SJCRH30 (cell line): Measurements from ENCODE around the gene HIP1R. TPM values are rescaled to one million over a fixed set of nuclear protein-coding genes. Genes with fewer than 3 reads are reported as not detected.

ENCODE experiments used
- DNase-seq, 2 experiments: peaks; one replicate each; pipeline ENCODE4 v3.0.0-alpha.2; 2015 to 2020
- H3K27ac ChIP-seq: fragments of 250-450 bp; sonication (Bioruptor Pico); 2 replicates; pipeline ENCODE4 v1.5.1; 2020; ENCODE audit warnings: mild to moderate bottlenecking, moderate library complexity
- H3K27me3 ChIP-seq: fragments of 250-450 bp; sonication (Bioruptor Pico); 2 replicates; pipeline ENCODE4 v1.5.1; 2020; ENCODE audit warnings: mild to moderate bottlenecking, moderate library complexity
- H3K36me3 ChIP-seq: fragments of 250-450 bp; sonication (Bioruptor Pico); 2 replicates; pipeline ENCODE4 v1.5.1; 2020; ENCODE audit warnings: mild to moderate bottlenecking, moderate library complexity
- H3K4me1 ChIP-seq: fragments of 250-450 bp; sonication (Bioruptor Pico); 2 replicates; pipeline ENCODE4 v1.5.1; 2020; ENCODE audit warnings: mild to moderate bottlenecking, moderate library complexity
- H3K4me3 ChIP-seq: fragments of 250-450 bp; sonication (Bioruptor Pico); 2 replicates; pipeline ENCODE4 v1.5.1; 2020; ENCODE audit warnings: mild to moderate bottlenecking, moderate library complexity
- H3K9me3 ChIP-seq: fragments of 250-450 bp; sonication (Bioruptor Pico); replicated peaks from 2 replicates; pipeline ENCODE4 v1.5.1; 2020; ENCODE audit warnings: mild to moderate bottlenecking, moderate library complexity
- total RNA-seq: library from RNA; depleted of rRNA; stranded (reverse); fragments of >200 nt; shearing (Covaris generic); gene quantifications from 2 replicates; pipeline ENCODE4 v1.2.3, GENCODE V29; 2014

The HIP1R gene
- total RNA-seq, 1 experiment from 2014 or later: 9.8 TPM

DNA sequence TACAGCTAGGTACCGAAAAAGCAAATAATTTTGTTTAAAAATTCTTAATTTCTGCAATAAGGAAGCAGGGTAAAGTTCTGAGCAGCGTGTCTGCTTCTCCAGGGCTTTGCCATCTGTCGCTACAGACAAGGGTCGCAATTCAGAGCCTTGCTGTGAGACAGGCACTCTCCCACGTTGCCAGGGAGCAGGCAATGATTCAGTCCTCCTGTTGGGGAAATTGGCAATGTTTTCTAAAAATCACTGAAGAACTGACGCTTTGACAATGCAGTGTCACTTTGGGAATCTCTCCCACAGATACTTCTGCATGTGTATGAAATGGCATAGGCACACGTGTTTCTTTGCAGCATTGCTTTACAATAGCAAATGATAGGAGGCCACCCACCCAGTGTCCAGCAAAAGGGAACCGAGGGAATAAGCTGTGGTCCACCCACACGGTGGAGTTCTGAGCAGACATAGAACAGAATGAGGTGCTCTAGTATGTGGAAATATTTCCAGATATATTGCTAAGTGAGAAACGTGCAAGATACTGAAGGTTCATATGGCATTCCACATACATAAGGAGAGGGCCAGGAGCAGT is 16.0 kb upstream of the HIP1R start:
- Histone ChIP-seq H3K4me3 (no peak overlapping the region), H3K4me1 (no peaks in the 10 kb centered on the region), H3K9me3 (no peaks in the 10 kb centered on the region), H3K27ac (no peak overlapping the region), H3K27me3 (no peaks in the 10 kb centered on the region), H3K36me3 (no peaks in the 10 kb centered on the region)
- no peak for DNase-seq

DNA sequence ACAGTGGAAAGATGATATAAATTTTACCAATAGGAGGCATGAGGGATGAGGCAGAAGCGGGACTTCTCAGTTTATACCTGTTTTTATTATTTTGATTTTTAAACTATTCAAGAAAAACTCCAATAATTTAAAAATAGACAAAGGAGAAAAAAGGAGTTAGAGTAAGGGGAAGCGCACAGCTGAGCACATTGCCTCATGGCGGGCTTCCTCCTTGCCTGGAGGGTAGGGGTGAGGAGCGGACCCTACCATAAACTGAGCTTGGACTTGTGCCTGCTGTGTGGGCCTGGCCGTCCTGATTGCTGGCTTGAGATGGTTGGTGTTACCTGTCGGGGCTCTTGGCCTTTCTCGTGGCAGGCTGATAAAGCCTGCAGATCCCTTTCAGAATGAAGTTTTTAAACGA is 15.1 kb upstream of the HIP1R start:
- no peak for DNase-seq
- no peaks in the 10 kb centered on the region for H3K36me3 ChIP-seq
- no peaks in the 10 kb centered on the region for H3K4me1 ChIP-seq
- H3K4me3 ChIP-seq: no peak overlapping the region
- H3K27me3 ChIP-seq: no peaks in the 10 kb centered on the region
- H3K9me3 ChIP-seq: no peaks in the 10 kb centered on the region
- H3K27ac ChIP-seq: no peak overlapping the region

DNA sequence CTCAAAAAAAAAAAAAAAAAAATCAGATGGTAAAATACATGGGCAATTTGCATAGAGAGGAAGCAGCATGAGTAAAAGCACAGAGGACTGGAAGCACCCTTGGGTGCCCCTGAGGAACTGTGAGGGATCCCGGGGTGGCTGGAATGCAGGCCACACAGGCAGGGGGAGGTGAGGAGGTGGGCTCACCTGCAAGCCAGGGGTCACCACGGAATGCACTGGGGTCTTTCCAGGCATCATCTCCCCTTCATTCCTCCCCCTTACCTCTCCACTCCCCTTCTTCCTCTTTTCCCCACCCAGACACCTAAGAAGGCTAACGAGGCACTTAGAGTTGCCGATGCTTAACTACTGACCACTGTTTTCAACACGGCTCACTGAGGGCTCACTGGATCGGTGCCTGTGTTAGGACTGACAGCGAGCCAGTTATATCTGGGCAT is 14.4 kb upstream of the HIP1R start:
- H3K4me3 ChIP-seq: no peak overlapping the region
- no peaks in the 10 kb centered on the region for H3K9me3 ChIP-seq
- H3K36me3 ChIP-seq: no peaks in the 10 kb centered on the region
- no peak for DNase-seq
- no peaks in the 10 kb centered on the region for H3K4me1 ChIP-seq
- H3K27me3 ChIP-seq: no peaks in the 10 kb centered on the region
- H3K27ac ChIP-seq: no peak overlapping the region

DNA sequence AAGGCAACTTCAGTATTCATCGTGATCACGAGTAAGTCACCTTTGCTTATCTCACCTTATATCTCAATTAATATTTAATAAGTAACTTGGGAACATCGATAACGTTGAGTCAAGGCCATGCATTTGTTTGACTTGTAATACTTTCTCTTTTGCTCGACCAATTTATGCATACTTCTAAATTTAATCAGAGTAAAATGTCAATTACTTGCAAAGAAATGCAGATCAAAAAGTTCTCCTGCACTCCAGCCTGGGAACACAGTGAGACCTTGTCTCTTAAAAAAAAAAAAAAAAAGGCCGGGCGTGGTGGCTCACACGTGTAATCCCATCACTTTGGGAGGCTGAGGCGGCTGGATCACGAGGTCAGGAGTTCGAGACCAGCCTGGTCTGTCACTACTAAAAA is 11.8 kb upstream of the HIP1R start:
- no peak overlapping the region for H3K4me3 ChIP-seq
- 0 out of 2 replicates have a peak, but pooled peaks cover 2% of the 10 kb centered on the region for H3K4me1 ChIP-seq
- no peaks in the 10 kb centered on the region for H3K36me3 ChIP-seq
- DNase-seq: no peak
- no peaks in the 10 kb centered on the region for H3K9me3 ChIP-seq
- no peak overlapping the region for H3K27ac ChIP-seq
- H3K27me3 ChIP-seq: no peaks in the 10 kb centered on the region

DNA sequence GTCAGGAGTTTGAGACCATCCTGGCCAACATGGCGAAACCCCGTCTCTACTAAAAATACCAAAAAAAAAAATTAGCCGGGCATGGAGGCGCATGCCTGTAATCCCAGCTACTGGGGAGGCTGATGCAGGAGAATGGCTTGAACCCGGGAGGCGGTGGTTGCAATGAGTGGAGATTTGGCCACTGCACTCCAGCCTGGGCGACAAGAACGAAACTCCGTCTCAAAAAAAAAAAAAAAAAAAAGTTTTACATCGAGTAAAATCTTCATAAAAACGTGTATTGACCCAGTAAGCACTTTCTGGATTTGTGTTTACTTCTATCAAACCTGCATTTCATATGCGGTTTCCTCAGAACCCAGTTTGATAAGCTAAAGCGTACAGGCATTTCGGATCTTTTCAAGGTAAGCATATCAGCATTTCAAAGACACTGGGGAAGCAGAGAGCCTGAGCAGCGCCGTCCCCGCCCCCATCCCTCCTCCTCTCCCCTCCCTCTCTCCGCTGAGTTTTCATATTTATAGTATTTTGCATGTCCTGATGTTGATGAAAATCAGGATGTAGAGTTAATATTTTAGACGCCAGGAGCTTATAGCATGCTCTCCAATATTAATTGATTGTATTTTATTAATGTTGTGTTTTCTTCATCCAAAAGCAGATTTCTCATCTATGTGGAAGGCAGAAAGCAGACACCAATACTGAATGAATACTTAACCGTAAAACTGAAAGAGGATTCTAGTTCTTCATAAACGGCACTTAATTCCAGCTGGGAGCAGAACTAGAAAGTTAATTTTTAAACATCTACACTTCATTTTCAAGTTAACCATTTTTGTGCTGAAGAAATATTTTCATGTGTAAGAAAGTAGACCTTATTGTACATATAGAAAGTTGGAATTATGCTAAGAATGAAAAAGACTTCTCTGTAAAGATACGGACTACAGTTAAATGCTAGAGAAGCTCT is 9.2 kb upstream of the HIP1R start:
- Histone ChIP-seq H3K9me3 (no peaks in the 10 kb centered on the region), H3K4me3 (peak overlapping the region; percentile 26), H3K27me3 (no peaks in the 10 kb centered on the region), H3K36me3 (no peaks in the 10 kb centered on the region), H3K27ac (no peak overlapping the region), H3K4me1 (0 out of 2 replicates have a peak, but pooled peaks cover 2% of the 10 kb centered on the region)
- peak in 1 of 2 experiments; percentile 26 for DNase-seq

DNA sequence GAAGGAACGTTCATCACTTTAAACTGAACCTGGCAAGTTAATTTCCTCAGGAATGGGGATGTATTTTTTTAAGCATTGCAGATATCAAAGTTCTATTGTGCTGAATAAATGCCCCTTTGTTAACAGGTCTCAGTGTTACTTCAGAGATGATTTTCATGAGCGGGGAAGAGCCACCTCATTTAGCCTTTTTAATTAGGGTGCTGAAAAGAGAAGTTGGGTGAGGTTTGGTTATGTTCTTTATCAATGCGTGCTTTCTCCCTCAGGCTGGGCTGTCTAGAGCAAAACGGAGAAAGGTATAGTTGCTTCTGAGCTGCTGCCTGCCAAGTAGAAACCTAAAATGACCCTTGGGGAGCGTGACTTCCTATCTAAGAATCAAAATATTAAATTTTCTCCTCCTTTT is 8.0 kb upstream of the HIP1R start:
- Histone ChIP-seq H3K27ac (no peak overlapping the region), H3K4me3 (no peak overlapping the region), H3K27me3 (no peaks in the 10 kb centered on the region), H3K9me3 (no peaks in the 10 kb centered on the region), H3K36me3 (no peaks in the 10 kb centered on the region), H3K4me1 (0 out of 2 replicates have a peak, but pooled peaks cover 2% of the 10 kb centered on the region)
- DNase-seq: no peak

DNA sequence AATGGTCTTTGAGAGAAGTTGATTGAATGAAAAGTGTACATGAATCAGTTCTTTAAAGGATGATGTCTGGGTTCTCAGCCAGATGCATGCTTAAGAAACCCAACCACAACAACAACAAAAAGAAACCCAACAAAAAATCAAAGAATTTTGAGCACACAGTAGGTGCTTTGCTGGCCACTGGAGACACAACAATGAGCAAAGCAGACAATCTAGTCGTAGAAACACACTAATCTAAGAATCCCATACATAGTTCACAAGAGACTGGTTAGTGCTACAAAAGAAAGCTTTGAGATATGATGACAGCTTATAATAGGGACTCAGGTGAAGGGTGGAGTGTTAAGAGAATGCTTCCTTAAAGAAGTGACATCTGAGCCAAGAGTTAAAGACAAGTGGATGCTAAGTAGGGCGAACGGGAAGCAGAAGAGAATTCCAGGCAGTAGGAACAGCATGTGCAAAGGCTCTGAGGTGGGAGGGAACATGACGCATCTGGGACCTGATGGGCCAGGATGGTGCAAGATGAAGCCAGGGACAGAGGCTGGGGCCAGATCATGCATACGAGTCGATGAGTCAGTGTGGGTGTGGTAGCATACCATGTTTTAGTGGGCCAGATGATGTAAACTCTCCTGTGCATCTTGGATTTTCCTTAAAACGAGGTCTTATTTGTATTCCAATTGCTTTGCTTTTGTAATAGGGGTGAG is 4.6 kb upstream of the HIP1R start:
- Histone ChIP-seq H3K27me3 (no peaks in the 10 kb centered on the region), H3K36me3 (no peaks in the 10 kb centered on the region), H3K9me3 (no peaks in the 10 kb centered on the region), H3K4me1 (0 out of 2 replicates have a peak, but pooled peaks cover 2% of the 10 kb centered on the region), H3K27ac (no peak overlapping the region), H3K4me3 (no peak overlapping the region)
- DNase-seq: no peak

DNA sequence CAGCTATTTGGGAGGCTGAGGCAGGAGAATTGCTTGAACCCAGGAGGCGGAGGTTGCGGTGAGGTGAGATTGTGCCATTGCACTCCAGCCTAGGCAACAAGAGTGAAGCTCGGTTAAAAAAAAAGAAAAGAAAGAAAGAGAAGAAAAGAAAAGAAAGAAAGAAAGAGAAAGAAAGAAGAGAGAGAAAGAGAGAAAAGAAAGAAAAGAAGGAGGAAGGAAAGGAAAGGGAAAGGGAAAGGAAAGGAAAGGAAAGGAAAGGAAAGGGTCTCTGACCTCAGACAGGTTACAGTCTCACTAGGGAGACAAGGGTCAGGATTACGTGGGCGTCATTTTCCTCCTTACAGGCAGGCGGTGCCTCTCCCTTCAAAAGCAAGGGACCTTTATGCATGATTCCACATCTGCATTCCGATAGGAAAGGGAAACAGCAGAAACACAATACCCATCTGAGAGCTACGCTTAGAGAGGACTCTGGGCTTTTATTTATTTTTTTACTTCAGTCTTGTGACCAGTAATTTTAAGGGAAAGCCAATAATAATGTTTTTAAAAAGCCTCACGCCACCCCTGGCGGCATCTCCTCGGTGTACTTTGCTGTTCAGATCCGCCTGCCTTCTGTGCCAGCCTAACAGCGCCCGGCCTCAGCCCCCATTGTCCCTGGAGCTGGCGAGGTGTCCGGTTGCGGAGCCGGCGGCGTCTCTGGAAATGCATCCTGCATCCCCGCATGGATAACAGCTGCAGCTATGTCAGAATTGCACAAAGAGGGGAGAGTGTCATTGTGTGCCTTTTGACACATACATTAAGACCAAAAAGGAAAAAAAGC is 945 bp upstream of the HIP1R start:
- Histone ChIP-seq H3K9me3 (no peaks in the 10 kb centered on the region), H3K27ac (peak overlapping the region; percentile 47), H3K4me1 (no peaks in the 10 kb centered on the region), H3K27me3 (no peaks in the 10 kb centered on the region), H3K36me3 (no peaks in the 10 kb centered on the region), H3K4me3 (peak overlapping the region; percentile 54)
- DNase-seq: peak; percentile 82 to 86

DNA sequence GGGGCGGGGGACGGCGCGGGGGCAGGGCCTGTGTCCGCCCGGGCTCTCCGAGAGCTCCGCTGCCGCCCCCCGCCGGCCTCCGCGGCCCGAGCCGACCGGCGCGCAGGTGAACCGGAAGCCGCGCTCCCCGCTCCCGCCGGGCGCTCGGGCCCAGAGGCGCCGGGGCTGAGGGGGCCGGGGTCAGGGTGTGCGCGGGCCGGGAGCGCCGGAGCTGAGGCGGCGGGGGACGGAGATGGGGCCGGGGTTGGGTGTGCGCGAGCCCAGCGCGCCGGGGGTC is 431 bp downstream of the HIP1R start:
- Histone ChIP-seq H3K27ac (no peak overlapping the region), H3K27me3 (no peaks in the 10 kb centered on the region), H3K4me3 (peak overlapping the region; percentile 58), H3K36me3 (no peaks in the 10 kb centered on the region), H3K4me1 (no peaks in the 10 kb centered on the region), H3K9me3 (no peaks in the 10 kb centered on the region)
- no peak for DNase-seq

DNA sequence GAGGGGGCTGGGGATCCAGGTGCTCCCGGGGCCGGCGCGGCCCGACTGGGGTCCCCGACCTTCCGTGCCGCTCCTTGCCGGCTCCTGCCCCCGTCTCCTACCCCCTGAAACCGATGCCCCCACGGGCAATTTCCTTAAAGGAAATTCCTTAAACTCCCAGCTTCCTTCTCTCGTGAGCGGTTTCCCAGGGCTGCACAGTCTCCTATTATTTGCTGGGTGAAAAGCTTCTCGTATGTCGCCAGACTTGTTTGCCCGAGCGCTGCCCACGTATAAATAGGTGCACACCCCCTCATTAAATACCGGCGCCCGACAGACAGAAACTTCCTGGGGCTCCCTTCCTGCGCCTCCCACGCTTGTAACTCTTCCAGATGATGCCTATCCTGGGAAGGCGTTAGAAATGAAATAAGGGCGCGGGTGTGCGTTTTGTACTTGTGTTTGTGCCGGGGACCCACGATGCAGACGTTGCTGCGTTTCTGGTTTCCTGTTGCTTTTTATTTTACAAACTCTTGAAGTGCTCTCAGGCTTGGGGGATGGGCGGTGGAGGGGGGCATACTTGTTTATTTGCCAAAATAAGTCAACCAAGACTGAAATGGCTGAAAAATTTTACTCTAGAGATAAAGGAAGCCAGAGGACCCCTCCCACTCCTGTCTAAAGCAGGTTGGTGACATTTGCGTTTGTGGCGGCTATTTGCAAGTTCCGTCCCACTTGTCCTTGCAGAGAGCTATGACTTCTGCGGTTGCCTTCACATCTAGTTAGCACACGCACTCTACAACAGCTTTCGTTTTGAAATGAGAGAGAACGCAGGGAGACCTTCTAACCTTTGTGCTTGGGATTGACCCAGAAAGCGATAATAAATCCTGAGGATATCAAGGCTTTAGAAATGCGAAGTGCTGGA is 1.0 kb downstream of the HIP1R start:
- peak in 1 of 2 experiments; percentile 24 for DNase-seq
- H3K4me3 ChIP-seq: peak overlapping the region; percentile 58
- no peaks in the 10 kb centered on the region for H3K27me3 ChIP-seq
- no peak overlapping the region for H3K27ac ChIP-seq
- no peaks in the 10 kb centered on the region for H3K36me3 ChIP-seq
- no peaks in the 10 kb centered on the region for H3K9me3 ChIP-seq
- peaks cover 3% of the 10 kb centered on the region for H3K4me1 ChIP-seq

DNA sequence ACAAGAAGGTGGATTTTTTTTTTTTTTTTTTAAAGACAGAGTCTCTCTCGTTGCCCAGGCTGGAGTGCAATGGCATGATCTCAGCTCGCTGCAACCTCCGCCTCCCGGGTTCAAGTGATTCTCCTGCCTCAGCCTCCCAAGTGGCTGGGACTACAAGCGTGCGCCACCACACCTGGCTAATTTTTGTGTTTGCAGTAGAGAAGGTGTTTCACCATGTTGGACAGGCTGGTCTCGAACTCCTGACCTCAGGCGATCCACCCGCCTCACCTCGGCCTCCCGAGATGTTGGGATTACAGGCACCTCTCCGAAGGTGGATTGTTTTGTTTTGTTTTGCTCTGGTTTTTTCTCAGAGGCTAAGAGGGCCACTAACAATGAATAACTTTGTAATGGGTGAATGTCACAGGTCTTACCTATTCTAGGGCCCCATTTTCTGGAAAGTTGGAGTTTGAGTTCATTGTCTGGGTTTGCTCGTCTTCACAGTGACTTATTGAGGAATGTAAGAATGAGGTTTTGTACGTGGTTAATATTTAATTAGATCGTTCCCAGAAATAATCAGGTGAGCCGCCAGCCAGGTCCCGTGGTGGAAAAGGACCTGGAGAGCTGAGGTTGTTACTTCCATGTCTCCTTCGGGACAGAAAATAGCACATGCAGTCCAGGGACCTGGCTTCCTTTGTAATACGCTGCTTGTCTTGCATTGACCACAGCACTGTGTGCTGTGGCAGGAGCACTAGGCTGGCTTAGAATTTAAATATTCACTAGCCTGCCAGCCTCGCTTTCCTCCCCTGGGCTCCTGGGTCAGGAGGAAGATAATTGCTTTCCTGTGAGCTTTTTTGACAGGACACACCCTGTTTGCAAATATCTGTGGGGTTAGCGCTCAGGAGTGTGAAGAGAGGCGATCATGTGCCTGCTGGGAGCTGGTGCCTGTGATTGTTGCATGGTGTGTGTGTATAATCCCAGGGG is 2.3 kb downstream of the HIP1R start:
- DNase-seq: no peak
- H3K9me3 ChIP-seq: no peaks in the 10 kb centered on the region
- H3K27ac ChIP-seq: no peak overlapping the region
- H3K4me1 ChIP-seq: peaks cover 15% of the 10 kb centered on the region
- H3K4me3 ChIP-seq: no peak overlapping the region
- no peaks in the 10 kb centered on the region for H3K36me3 ChIP-seq
- no peaks in the 10 kb centered on the region for H3K27me3 ChIP-seq

DNA sequence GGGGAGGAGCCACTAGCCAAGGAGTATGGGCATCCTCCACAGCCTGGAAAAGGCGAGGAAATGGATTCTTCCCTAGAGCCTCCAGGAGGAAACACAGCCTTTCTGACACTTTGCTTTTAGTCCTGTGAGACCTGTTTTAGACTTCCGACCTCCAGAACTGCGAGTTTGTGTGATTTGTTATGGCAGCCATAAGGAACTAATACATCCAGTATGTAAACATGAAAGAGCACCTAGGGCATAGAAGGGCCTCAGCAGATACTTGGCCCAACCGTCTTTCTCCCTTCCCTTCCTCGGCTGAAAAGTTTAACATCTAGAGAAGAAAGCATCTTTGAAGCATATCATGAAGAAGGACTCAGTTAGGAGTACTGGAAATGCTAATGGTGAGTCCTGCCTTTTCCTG is 3.6 kb downstream of the HIP1R start:
- DNase-seq: no peak
- H3K9me3 ChIP-seq: no peaks in the 10 kb centered on the region
- H3K27me3 ChIP-seq: no peaks in the 10 kb centered on the region
- H3K4me1 ChIP-seq: peaks cover 15% of the 10 kb centered on the region
- H3K27ac ChIP-seq: no peak overlapping the region
- no peak overlapping the region for H3K4me3 ChIP-seq
- no peaks in the 10 kb centered on the region for H3K36me3 ChIP-seq
